Dedifferentiated amniotic fluid mesenchymal stem cell (primary cell): ENCODE measurements around the gene CDK11B.
"Not testable (repeated sequence)": the region's sequence is repeated elsewhere in the genome, so short reads cannot be mapped to it uniquely, and the experiment has no call there.

Experiments used
- DNase-seq: peaks from one replicate; pipeline ENCODE4 v3.0.0-alpha.2; 2016; ENCODE audit errors: extremely low spot score

CDK11B gene

DNA sequence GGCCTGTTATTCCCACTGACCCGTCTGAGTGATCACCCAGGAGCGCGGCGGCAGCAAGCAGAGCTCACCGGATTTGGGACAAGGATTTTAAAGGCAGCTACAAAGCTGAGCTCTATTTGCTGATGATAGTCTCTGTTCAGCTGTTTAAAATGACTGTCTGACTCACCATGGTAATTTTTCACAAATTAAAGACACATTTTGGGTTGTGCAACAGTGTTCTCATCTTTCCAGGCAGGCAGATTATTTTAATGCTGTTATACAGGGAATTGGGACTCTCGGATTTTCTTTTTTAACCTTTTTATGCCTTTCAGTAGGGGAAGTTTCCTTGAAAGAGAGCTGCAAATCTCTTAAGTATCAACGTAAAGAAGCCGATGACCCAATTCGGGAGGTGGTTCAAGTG is 3.6 kb upstream of the CDK11B start:
- DNase-seq = peak; percentile 55

DNA sequence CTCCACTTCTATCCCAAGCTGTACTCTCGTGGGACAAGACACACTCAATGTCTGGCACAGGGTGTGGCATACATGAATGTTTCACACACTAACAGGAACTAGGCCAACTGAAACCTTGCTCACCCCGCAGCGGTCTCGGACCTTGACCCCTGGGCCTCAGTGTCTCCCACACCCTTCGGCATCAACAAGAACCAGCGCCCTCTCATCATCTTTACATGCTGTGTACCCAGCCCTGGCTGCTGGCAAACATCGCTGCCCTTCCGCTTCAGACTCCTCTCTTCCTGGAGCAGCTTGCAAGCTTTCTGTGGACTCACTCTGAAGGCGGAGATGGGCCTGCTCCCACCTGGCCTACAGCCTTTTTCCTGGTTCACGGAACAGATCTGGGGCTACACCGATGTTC is 10.5 kb downstream of the CDK11B start:
- not testable (repeated sequence) for DNase-seq

DNA sequence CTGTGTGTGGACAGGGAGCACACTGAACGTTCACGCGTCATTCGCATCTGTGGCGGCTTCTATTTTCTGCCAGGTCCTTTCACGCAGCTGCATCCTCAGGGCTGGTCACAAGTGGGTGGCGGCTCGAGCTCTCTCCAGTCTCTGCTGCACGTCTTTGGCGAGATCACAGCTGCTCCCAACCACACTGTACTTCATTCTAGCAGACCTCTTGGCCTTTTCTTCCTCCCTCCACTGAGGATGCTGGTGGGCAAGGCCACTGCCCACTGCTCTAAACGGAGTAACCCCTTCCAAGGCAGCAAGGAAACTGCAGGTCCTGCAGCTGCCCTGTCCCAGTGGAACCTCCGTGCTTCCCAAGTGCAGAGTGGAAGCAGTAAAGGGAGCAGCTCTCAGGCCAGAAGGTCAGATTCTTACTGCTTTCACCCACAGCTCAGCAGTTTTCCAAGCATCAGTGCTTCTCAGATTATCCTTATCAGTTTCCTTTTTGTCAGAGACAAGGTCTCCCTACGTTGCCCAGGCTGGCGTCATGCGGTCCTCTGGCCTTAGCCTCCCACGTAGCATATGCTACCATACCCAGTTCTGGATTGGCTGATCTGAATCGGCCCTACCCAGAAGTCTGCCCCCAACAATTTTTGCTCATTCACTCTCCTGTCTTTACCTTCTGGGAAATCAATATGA is 11.1 kb downstream of the CDK11B start:
- not testable (repeated sequence) for DNase-seq

DNA sequence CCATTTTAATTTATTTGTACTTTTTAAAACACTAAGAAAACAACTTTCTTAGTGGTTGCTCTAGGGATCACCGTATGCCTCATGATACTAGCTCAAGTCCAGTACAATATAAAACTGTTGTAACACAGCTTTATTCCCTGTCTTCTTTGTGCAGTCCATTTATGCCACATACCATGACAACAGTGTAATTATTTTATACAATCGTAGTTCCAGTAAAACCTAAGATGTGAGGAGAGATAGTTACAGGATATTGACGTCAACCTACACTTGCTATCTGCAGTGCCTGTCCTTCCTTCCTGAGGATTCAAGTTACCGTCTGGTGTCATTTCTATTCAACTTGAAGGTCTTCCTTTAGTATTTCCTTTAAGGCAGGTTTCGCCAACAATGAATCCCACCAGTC is 12.5 kb downstream of the CDK11B start:
- DNase-seq = not testable (repeated sequence)

DNA sequence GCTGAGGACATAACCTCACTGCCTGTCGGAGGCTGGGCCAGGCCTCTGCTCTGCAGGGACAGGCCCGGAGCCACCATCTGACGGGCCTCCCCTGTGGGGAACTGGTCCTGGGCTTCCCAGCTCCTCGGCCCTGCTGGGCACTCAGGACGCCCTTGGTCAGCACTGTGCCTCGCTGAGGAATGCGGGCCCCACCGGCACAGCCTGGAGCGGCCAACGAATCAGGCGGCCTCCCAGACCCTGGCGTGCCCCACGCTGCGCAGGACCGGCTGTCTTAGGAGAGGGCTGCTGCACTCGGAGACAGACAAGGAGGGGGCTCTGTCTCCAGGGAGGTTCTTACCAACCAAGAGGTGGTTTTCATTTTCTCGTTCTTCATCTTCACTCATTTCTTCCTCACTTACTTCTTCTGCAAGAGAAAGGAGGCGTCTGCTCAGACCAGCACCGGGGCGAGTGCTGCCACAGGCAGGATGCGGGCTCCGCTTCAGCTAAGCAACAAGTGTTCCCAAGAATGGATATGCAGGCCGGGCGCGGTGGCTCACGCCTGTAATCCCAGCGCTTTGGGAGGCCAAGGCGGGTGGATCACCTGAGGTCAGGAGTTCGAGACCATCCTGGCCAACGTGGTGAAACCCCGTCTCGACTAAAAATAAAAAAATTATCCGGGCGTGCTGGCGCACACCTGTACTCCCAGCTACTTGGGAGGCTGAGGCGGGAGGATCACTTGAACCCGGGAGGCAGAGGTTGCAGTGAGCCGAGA is 17.9 kb downstream of the CDK11B start:
- DNase-seq = not testable (repeated sequence)

DNA sequence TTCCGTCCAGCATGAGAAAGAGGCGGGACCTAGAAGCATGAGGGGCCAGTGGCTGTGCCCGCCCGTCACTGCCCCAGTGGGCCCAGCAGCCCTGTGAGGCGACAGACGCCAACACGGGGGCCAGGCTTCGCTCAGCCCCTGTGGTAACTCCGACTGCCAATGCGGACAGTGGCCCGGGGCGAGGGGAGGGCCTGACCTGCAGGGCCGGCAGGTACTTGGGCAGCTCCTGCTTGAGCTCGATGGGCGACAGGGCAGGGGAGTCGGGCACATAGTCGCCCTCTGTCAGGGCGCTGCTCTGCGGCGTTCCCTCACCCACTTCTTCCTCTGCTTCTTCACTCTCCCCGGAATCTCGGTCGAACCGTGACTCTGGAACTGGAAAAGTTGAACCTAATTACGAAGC is 18.7 kb downstream of the CDK11B start:
- DNase-seq = not testable (repeated sequence)

DNA sequence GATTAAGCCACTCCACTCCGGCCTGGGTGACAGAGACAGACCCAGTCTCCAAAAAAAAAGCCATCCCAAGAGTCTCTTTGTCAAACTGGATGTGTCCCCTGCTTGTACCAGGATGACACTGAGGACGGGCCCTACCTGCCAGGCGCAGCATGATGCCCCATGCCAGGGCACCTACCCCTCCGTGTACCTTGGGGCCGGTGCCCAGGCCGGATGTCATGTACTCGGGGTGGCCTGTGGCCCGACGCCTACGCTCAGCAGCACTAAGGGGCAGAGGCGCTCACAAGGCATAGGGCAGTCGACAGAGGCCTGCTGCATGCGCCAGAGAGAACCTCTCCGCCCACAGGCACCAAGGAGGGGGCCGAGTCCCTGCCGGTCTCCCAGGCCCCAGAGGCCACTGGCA is 19.4 kb downstream of the CDK11B start:
- DNase-seq = not testable (repeated sequence)

DNA sequence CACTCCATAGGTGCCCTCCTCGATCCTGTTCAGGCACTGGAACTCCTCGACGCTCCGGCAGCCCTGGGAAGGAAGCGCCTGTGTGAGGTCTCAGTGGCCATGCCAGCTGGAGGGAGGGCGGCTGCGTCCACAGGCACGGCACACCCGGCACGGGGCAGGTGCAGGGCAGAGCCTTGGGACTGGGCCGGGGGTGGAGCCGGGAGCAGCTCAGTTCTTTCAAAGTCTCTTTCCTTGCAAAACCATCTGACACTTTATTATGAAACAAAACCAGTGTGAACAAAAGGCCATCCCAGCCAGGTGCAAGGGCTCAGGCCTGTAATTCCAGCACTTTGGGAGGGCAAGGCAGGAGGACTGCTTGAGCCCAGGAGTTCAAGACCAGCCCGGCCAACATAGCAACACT is 20.3 kb downstream of the CDK11B start:
- not testable (repeated sequence) for DNase-seq

DNA sequence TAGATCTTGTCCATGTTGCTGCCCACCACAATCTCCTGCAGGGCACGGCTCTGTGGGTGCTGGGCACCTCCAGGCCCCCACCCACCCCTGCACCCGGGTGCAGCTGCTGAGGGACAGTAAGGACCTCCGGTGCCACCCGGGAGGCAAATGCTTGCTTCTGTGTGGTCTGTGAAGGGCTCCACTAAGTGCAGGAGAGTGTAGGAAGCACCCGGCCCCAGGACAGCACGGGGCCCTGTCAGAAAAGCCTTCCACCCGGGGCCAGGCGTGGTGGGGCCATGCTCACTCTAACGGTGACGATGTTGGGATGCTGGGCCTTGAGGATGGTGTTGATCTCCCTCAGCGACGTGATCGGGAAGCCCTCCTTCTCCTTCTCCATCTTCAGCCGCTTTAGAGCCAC is 21.3 kb downstream of the CDK11B start:
- DNase-seq = not testable (repeated sequence)

DNA sequence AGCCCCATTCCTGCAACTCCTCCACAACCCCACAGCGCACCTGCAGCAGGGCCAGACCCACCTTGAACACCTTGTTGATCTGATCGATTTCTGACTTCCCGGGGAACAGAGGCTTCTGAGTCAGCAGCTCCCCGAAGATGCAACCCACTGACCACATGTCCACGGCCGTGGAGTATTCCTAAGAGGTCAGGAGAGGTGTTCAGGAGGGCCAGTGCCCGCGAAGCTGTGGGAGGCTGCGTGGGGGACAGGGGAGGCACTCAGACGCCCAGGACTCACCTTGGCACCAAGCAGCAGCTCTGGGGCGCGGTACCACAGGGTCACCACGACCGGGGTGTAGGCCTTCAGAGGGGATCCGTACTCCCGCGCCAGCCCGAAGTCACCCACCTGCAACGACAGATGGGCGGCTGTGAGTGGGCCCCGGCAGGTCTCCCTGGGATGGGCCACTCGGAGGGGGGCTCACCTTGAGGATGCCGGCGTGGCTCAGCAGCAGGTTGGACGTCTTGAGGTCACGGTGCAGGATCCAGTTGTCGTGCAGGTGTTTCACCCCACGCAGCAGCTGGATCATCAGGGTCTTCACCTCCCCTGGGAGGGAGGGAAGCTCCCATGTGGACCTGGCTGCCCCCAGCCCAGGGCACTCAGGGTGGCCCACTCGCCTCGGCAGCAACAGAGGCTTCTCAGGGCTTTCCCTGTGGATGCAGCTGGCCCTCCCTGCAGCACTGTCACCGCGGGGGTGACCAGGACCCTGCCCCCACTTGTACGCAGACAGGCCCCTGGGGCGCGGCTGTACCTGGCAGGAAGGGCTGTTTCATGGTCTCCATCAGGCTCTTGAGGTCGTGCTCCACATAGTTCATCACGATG is 22.0 kb downstream of the CDK11B start:
- not testable (repeated sequence) for DNase-seq

DNA sequence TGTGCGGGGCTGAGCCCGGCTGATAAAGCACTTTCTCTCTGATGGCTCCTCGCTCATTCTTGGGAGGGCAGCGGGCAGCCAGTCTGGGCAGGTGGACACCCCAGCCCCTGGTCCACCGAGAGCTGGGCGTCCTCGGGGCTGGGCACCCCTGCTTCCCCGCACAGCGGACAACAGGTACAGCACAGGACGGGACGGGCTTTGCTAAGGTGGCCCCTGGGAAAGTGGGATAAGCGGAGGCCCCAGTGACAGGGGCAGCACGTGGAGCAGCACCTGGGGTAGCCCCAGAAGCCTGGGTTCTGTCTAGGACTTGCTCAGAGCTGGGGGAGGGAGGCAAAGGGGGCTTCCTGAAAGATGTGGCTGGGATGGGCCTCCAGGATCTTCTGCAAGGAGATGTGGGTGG is 24.2 kb downstream of the CDK11B start:
- not testable (repeated sequence) for DNase-seq

DNA sequence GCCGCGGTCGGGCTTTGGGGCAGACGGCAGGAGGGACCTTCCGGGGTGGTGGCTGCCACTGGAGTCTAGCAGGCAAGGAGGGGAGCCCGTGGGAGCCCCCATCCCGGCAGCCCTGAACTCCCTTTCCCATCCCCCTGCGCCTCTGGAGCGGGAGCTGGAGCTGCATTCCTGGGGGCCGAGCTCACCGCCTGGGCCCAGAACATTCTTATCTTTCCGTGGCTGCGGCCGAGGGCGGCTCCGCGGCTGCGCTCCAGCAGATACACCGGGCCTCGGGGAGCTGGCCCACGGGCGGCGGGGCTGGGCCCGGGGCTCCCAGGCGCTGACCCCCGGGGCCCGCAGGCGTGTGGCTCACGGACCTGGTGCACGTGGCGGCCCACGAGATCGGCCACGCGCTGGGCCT is 25.4 kb downstream of the CDK11B start:
- not testable (repeated sequence) for DNase-seq

DNA sequence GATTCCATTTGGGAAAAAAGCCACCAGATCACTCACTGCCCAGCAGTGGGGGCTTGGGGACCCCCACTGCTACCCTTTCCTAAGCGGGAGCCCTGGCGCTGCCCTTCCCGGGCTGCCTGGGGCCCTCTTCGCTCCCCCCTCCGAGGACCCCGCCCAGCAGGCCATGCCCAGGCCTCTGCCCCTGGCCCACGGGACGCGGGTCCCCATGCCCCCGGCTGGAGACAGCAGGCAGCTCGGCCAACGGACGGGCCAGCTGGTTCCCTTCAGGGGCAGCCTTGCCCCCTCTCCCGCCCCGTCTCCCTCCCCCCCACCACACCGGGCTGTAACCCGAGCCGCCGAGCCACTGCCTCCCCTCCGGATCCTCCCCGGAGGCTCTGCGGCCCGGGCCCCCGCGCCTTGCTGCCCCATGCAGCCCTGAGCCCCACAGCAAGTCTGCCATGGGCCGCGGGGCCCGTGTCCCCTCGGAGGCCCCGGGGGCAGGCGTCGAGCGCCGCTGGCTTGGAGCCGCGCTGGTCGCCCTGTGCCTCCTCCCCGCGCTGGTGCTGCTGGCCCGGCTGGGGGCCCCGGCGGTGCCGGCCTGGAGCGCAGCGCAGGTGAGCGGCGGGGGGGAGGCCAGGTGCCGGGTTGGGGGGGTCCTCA is 26.9 kb downstream of the CDK11B start, which contains the start of gene MMP23B:
MMP23B (plus strand) TSS at position 392 of the 639 bp plus-strand sequence; CDS start at position 438, 46 bp downstream.
- DNase-seq = no peak

DNA sequence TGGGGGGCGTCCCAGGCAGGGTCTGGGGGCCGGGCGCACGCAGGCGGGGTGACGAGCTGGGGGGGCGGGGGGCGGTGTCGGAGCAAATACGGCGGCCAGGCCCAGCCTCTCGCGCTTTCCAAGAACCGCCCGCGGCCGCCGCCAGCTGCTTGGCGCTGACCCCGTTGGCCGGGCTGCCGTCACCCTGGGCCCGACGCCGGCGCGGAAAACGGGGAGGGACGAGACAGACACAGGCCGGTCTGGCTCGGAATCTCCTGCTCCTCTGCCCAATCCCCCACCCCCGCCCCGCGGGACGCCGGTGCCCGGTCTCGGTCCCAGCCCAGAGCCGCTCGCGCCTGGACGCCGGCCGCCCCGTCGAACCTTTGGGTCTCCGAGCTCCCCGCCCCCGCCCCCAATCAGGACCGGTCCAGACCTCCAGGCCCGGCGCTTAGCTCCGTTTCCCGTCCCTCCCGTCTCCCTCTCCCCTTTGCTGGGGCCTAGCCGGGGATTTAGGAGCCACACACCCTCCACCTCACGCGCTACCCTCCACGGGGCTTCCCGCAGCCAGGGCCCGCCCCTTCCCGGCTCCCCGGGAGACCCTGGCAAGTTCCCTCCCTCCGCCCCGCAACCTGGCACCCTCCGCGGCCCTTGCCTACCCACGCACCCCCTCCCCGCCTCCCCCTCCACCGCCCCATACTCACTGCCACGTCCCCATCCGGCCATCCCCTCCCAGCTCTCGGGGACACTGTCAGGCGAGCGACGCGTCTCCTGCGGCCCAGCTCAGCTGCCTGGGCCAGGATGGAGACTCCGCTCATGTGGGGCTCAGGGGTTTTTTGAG is 27.6 kb downstream of the CDK11B start:
- no peak for DNase-seq

DNA sequence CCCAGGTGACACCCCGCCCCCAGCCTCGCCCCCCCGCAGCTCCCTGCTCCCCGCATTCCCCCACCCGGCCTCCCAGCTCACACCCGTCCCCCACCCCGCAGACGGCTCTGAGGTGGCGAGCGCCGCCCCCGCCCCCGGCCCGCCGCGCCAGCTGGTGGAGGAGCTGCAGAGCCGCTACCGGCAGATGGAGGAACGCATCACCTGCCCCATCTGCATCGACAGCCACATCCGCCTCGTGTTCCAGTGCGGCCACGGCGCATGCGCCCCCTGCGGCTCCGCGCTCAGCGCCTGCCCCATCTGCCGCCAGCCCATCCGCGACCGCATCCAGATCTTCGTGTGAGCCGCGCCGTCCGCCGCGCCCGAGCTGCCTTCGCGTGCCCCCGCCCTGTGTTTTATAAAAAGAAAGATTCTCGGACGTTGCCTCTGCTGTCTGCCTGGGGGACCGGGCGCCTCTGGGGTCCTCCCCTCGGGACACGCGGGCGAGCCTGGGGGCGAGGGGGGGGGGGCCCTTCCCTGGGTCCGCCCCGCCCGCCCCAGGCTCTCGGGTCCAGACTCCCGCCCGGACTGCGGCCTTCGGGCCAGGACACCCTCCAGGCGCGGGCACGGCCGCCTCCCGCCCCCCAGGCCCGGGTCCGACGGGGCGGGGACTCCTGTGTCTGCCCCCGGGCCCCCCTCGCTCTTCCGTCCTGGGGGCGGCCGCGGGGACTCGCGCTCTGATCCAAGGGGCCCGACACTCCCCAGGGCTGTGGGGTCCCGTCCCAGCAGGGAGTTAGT is 28.4 kb downstream of the CDK11B start:
- DNase-seq = no peak

DNA sequence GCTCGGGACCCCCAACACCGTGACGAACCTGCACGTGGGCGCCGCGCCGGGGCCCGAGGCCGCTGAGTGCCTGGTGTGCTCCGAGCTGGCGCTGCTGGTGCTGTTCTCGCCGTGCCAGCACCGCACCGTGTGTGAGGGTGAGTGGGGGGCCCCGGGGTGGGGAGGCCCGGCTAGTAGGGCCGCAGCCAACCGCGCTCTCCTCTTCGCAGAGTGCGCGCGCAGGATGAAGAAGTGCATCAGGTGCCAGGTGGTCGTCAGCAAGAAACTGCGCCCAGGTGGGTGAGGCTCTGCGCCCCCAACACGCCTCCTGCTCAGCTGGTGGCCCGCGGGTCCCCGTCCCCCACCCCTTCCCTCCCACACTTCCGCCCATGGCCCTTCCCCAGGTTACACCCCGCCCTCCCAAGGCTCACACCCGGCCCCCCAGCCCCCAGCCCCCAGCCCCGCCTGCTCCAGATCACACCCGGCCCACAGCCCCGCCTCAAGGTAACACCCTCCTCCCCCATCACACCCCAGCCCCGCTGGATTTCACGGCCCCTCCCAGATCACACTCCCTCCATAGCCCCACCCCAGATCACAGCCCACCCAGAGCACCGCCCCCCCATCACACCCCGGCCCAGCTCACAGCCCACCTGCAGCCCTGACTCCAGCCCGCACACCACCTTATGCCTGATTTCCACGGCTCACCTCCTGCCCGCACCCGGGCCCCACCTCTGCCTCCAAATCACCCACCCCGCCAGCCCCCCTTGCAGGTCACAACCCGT is 29.2 kb downstream of the CDK11B start:
- DNase-seq = no peak

DNA sequence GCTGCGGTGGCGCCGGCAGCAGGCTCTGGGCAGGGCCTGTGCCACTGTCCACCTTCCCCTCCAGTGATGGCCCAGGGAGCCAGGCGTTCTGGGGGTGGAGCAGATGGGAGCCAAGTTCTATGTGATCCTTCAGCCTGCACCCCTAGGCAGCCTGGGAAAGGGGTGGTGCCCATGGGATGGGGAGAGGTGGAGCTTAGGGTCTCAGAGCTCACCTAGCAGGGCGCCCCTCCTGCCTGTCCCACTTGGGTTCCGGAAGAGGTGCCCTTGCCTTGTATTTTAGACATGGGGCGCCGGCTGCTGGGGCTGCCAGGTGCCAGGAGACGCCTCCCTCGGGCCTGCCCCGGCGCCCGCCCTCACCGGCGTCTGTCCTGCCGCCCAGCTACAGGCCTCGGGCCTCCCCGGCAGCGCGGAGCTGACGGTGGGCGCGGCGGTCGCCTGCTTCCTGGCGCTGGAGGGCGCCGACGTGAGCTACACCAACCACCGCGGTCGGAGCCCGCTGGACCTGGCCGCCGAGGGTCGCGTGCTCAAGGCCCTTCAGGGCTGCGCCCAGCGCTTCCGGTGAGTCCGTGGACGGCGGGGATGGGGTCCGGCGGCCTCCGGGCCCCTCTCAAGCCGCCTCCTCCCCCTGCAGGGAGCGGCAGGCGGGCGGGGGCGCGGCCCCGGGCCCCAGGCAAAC is 29.9 kb downstream of the CDK11B start:
- DNase-seq = no peak

DNA sequence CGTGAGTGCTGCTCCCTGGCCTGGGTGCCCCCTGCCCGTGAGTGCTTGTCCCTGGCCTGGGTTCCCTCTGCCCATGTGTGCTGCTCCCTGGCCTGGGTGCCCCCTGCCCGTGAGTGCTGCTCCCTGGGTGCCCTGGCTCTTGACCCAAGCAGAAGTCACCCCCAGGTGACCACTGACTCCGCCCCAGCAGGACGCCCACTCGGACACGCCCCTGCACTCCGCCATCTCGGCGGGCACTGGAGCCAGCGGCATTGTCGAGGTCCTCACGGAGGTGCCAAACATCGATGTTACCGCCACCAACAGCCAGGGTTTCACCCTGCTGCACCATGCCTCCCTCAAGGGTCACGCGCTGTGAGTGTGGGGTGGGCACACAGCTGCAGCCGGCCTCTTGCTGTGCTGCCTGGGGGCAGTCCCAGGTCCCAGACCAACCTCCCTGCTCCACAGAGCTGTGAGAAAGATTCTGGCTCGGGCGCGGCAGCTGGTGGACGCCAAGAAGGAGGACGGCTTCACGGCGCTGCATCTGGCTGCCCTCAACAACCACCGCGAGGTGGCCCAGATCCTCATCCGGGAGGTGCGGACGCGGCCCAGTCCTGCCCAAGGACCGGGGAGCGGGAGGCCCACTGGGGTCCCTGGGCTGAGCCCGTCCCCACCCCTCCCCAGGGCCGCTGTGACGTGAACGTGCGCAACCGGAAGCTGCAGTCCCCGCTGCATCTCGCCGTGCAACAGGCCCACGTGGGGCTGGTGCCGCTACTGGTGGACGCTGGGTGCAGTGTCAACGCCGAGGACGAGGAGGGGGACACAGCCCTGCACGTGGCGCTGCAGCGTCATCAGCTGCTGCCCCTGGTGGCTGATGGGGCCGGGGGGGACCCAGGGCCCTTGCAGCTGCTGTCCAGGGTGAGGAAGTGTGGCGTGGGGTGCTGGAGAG is 30.7 kb downstream of the CDK11B start:
- DNase-seq = no peak
